NCI-H748 (cell line): ENCODE results near the gene CACTIN.
"Not testable (repeated sequence)": the region's sequence is repeated elsewhere in the genome, so short reads cannot be mapped to it uniquely, and the experiment has no call there.

ENCODE experiments used
- DNase-seq: peaks from one replicate; lab custom pipeline; 2025; ENCODE audit not compliant: unreplicated experiment; lab: John Stamatoyannopoulos, UW

The CACTIN gene

DNA sequence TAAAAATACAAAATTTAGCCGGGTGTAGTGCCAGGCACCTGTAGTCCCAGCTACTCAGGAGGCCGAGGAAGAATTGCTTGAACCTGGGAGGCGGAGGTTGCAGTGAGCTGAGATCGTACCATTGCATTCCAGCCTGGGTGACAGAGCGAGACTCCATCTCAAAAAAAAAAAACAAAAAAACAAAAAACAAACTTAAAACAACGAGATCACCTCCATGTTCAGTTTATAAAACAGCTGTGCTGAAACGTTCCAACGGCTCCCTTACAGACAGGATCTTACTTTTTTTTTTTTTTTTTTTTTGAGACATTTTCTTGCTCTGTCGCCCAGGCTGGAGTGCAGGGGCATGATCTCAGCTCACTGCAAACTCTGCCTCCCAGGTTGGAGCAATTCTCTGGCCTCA is 2.2 kb upstream of the CACTIN start:
- DNase-seq: not testable (repeated sequence)

DNA sequence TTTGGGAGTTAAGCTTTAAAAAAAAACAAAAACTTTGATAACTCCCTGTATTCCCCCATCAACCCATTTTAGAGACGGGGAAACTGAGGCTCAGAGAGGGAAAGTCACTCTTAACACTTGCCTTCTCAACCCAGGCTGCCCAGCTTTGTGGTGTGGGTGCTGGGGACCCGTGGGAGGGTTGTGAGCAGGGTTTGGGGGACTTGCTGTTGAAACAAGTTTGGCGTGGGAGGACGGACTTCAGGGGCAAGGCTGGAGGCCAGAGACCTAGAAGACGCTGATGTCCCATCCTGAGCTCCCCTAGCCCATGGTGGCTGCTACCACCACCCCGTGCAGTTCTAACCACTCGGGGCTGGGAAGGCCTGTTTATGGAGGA is 747 bp upstream of the CACTIN start:
- no peak for DNase-seq

DNA sequence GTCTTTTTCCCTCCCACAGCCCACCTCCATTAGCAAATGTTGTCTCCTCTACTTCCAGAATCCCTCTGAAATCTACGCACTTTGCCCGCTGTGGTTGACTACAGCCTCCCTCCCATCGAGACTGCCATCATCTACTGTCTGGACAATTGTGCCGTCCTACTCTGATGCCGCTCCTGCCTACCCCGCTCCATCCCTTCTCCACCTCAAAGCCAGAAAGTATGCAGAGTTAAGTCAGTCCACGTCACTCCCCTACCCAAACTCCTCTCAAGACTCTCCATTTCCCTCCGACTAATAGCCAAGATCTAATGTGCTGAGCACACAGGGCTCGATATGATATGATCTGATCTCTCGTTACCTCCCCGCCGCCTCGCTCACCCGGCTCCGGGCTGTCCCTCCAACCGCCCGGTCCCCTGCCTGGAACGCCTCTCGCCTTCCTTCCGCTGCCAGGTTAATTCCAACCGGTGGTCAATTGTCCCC is 556 bp downstream of the CACTIN start:
- DNase-seq: no peak

DNA sequence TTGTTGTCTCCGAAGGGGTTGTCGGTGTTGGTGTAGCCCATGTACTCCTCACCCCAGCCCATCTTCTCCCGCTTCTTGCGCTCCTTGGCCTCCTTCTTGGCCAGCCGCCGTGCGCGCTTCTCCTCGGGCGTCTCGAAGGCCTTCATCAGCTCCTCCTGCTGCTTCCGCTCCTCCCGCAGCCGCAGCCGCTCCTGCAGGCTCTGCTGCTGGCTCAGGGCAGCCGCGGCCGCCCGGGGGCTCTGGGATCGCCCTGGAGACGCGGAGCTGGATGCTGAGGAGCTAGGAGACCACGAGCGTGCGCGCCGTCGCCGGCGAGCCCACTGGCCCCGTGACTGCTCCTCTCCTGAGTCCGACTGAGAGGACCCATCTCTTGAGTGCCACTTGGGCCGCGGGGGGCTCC is 2.9 kb downstream of the CACTIN start:
- no peak for DNase-seq

DNA sequence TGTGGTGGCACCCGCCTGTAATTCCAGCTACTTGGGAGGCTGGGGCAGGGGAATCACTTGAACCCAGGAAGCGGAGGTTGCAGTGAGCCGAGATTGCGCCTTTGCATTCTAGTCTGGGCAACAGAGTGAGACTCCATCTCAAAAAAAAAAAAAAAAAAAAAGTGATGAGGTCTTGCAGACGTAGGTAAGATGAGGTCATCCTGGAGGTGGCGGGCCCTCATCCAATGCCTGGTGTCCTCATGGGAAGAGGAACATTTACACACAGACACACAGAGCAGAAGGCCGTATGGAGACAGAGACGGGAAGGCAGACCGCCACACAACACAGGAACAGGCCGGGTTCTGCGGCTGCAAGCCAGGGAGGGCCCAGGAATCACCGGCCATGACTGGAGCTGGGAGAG is 4.4 kb downstream of the CACTIN start:
- no peak for DNase-seq

DNA sequence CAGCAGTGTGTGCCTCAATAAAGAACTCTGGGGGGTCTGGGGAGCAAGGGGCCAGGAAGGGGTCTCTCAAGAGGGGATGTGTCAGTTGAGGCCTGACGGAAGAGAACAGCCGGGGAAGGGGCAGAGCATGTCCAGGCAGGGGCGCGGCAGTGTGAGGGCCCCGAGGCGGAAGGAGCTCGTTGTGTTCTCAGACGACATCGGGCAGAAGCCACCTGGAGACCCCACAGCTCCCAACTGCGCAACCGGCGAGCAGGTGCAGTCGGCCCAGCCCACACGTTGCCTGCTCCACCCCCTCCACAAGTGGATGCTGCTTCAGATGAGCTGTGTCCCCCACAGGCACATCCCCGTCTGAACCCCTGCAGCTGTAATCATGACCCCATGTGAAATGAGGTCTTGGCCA is 4.9 kb downstream of the CACTIN start:
- no peak for DNase-seq

DNA sequence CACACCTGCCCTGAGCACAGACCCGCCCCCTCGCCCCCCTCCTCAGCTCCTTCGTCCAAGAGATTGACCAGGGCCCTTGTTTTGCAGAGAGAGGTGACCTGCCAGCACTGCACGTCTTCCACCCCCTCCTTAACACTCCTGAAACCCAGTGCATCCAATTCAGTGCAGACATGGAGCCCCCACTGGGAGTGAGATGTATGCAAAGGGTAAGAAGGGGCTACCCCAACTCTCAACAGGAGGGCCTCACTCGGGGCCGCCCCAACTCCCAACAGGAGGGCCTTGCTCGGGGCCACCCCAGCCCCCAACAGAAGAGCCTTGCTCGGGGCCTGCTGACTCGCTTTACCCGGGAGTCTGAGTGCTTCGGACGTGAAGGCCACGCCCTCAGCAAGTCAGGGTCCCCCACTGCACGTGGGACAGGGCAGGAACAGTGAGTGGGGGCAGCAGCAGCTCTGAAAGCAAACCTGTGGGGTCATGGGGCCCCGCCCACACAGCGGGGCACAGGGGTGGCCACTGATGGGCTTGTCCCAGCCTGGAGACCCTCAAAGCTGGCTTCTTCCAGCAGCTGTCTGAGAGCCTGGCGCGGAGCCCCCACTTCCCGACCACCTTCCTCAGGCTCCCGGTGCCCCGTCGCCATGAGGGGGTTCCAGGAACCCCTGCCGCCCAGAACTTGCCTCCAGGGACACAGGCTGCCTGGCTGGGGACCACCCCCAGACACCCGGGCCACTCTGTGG is 5.6 kb downstream of the CACTIN start:
- DNase-seq: no peak

DNA sequence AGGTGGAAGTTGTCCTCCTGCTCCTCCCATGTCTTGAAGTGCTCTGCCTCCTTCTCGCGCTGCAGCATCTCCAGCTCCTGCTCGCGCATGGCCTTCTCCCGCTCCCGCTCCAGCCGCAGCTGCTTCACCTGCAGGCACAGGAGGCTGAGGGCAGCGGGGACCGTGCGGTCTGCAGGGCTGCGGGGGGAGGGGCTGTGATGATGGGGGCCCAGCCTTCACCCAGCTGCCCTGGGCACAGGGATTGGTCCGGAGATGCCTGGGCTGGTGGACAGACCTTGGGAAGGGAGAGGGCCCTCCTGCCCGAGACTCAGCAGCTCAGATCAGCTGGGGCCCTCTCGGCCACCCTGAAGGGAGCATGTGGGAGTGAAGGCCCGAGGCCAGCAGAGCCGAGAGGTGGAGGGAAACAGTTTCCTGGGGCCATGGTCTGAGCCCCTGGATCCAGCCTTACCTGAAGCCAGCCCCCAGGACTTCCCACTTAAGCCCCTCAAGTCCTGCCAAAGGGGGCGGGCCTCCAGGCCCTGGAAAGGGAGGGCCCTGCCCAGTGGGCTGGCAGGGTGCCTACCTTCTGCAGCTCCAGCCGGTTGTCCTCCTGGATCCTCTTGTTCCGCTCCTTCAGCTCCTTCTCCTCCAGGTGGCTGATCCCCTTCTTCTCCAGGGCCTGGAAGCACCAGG is 6.3 kb downstream of the CACTIN start:
- DNase-seq: no peak

DNA sequence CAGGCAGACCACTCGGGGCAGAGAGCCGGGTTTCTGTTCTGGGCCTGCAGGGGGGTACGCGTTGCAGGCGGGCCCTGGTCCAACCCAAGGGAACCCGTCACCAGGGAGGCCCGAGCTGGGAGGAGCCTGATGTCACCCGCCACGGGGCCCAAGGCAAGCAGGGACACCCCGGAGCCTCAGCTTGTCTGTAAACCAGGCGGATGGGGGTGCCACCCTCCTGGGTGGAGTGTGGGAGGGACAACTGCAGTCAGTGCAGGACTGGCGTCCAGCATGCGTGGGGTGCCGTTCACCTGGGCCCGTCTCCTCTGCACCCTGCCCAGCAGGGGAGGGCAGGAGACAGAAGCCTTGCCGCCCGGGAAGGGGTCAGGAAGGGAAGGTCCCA is 7.0 kb downstream of the CACTIN start:
- DNase-seq: no peak

DNA sequence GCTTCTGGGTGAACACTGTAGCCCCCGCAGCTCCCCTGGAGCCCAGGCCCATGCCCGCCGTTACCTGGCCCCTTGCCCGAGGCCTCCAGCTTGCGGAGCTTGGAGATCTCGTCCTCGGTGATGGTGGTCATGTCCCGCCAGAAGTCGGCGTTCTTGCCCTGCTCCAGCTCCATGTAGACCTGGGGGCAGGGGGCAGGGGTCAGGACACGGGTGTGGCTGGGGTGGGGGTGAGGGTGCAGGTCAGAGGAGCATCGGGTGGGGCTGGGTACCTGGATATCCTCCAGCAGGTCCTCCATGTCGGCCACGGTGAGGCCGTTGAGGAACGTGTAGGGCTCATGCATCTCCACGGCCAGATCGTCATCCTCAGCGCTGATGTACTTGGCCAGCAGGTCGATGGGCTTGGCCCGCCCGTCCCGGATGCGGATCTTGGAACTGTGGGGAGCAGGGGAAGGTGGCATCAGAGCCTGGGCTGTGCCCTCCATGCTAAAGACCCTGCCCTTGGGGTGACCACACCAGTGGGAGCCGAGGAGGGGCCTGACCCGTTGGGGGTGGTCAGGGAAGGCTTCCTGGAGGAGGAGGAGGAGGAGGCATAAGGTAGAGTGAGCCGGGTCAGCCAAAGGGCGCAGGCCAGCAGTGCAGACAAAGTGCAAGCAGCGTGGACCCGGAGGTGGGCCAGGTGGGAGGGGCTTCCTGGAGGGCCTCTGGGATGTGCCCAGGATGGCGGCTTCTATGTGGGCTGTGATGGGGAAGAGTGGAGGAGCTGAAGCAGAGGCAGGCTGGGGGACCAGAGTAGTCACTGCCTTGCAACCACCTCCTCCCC is 7.6 kb downstream of the CACTIN start:
- no peak for DNase-seq

DNA sequence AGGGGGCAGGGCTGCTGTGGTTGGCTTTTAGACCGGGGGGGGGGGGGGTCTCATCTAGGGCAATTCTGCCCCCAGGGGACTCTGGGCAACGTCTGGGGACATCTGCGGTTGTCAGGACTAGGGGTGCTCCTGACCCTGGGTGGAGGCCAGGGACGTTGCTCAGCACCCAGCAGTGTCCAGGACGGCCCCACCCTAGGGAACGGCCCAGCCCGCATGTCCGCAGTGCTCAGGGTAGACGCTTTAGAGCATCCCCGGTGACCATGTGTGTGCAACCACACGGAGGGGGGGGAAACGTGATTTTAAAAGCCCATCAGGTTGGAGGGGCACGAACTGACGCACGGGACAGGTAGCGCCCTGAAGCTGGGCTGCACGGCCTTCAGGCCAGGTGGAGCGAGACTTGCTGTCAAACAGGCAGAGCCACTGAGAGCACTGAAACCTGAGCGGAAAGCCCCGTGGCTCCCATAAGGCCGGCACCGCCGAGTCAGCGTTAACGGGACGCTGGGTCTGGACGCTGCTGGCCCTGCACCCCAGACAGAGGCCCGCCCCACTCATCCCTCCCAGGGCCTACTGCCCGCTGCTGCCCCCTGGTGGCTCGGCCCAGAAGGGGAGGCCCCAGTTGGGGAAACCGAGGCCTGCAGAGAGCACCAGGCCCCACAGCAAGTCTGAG is 8.3 kb downstream of the CACTIN start:
- no peak for DNase-seq

DNA sequence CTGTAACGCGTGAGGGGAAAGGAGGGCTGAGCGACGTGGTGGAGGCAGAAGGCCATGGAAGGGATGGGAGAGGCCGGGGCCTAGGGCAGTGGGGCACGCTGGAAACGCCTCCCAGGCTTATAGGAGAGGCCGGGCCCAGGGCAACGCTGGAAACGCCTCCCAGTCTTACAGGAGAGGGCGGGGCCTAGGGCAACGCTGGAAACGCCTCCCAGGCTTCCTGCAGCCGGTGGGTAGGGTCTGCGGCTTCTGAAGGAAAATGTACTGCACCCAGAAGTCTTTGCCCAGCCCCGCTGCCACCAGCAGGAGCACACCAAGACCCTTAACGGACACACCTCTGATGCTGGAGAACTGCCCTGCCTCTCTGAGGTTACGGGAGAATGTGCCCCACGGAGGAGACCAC is 9.1 kb downstream of the CACTIN start:
- DNase-seq: no peak

DNA sequence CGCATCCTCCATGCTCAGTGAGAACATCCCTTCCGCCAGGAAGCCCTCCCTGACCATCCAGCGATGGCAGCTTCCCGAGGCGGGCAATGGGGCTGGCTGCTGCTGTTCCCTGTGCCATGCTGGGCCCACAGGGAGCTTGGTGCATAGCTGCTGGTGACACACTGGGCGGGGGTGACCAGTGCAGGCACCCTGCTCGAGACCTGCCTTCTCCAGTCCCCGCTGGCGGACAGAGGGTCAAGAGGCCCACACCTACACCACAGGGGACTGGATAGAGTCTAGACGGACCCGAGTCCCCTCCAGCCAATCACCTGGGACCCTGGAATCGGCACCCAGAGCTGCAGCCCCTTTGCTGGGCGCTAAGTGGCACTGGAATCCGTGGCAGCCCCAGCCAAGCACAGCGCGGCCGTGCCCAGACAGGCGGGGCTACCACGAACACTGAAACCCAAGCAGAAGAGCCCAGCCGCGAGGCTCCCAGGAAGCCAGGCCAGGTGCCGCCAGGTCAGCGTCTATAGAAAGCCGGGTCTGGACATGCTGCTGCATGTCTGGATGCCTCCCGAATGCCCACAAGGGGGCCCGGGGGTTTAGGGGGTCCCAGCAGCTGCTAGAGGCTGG is 11.0 kb downstream of the CACTIN start:
- DNase-seq: no peak

DNA sequence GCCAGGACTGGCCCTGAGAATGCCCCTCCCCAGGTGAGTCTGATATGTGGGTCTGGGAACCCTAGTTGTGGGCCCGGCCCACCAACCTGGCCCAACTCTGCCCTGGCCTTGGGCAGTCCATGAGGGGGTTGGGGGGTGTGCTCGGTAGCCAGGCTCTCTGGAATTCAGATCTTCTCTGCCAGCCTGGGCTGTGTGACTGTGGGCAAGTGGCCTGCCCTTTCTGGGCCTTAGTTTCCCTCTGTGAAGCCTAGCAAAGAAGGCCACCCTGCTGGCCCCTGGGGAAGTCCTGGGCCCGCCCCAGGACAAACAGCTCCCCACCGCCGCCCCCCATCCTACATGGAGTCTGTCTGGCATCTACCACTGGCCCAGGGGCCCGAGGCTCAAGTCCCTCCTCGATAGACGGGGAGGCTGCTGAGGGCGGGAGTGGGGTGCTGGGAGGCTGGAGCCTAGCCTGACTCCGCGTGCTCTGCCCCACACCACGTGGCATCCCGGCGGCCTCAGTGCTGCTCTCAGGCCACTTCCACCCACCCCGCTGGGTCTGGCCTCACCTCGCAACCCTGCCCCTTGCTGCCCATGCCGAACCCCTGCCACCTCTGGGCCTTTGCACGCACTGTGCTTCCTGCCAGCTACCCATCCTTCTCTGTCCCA is 11.6 kb downstream of the CACTIN start:
- DNase-seq: no peak

DNA sequence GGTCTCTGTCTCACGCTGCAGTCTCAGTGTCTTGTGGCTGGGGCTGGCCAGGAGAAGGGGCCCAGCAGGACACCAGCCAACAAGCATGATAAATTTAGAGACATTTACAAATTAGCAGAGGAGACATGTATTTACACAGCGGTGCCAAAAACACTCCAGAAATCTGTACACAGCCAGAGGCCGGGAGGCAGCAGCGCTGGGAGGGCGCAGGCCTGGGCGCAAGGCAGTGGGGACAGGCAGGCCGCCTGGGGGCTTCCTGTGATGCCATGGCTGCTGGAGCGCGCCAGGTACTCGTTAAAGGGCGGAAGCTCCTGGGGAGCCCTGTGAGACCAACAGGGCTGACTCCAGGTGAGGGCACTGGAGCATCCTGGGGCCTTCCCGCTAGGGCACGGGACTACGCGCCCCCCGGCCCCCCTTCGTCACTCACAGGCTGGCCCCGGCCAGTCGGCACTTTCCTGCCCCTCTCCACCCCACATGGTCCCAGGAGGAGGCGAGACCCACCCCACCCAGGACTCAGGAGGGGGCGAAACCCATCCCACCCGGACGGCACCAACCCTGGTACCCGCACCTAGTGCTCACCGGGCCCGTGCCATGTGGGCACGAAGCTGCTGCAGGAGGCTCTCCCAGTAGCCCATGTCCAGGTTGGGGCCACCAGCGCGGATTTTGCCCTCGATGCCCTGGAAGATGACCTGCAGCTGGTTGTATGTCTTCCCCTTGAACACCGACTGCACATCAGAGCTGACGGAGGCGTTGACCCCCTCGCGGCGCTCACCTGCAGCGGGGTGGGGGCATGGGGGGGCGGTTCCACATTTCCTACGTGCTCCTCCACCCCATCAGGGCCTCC is 12.6 kb downstream of the CACTIN start:
- no peak for DNase-seq

DNA sequence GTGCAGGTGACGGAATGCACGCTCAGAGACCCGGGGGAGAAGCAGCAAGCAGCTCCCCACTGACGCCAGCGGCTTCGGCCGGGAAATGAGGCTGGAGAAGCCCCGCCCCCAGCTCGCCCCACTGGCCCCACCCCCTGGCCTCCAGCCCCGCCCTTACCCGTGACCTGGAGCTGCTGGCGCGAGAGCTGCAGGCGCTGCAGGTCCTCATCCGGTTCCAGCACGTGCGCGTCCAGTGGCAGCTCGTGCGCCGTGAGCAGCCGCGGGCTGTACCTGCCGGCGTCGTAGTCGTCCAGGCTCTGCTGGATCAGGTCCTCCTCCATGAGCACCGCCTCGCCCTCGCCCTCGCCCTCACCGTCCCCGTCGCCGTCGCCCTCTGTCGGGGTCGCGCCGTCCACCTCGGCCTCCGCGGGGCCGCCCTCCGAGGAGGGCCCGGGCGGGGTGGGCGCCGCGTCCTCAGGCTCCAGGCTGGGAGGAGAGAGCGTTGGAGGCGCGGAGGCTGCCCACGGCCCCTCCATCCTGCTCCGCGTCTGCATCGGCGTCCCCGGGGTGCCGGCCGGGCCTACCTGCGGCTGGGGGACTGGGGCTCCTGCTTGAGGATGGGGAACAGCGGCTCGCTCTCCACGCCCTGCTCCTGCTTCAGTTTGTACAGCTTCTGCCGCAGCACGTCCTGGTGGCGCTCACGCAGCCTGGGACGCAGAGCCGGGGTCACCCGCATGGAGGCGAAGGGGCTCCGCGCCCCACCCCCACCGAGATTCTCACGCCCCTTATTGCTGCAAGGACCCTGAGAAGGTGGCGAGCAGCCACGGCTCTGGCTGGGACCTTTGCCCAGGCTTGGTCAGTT is 13.5 kb downstream of the CACTIN start:
- DNase-seq: no peak

DNA sequence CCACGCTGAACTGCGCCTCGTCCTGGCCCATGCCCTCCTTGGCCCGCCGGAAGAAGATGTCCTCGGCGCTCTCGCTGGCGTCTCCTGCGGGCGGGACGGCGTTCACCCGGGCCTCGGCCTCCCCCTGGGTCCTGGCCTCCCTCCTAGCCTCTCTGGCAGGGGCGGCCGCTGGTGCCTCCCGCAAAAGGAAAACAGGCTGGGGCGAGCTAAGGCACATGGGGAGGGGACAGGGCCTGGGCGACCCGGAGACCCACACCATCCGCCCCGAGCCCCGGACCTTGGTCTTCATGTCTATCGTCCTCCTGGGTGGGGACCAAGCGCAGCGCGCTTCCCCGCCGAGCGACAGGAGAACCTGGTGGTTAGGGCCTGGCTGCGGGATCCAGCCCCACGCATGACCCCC is 14.3 kb downstream of the CACTIN start:
- no peak for DNase-seq

DNA sequence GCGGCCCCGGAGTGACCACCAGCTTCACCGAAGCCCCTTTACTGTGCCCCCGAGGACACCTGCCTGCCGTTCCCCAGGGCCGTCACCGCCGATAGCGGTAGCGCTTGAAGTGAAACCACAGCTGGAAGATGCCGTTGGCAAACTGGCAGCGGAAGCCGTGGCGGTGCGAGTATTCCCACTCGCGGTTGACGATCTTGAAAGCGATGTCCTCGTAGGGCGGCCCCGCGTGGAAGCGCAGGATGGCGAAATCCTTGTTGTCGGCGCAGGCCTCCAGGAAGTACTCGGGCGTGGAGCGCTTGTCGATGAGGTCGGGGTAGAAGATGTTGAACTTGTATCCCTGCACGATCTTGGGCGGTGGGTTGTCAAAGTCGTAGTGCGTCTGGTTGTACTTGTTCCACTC is 14.7 kb downstream of the CACTIN start:
- DNase-seq: no peak
